HG03139 (cell line): ENCODE results near the gene CEBPZ.
"Not testable (repeated sequence)": the region's sequence is repeated elsewhere in the genome, so short reads cannot be mapped to it uniquely, and the experiment has no call there.

Experiments used
- ATAC-seq: cut with Tn5 transposase; IDR thresholded peaks from one replicate; pipeline ENCODE4 v1.9.1; 2021; ENCODE audit not compliant: unreplicated experiment

CEBPZ gene

GRCh38 chr2:37231241-37232130 is at the start of gene CEBPZ, which contains the start of gene NDUFAF7:
TSS of gene CEBPZ (minus strand) at chr2:37231596. CDS start at chr2:37231567, 29 bp downstream.
TSS of gene NDUFAF7 (plus strand) at chr2:37231658. CDS start at chr2:37231706, 48 bp downstream.
- ATAC-seq: peak; percentile 95

GRCh38 chr2:37276291-37276690 is 44.9 kb upstream of the CEBPZ start:
- no peak for ATAC-seq

GRCh38 chr2:37274359-37274965 is 43.1 kb upstream of the CEBPZ start:
- ATAC-seq: no peak

- no peak for ATAC-seq
Measured at GRCh38 chr2:37271376-37272067, 40.1 kb upstream of the CEBPZ start.

- no peak for ATAC-seq
Measured at GRCh38 chr2:37268111-37268510, 36.7 kb upstream of the CEBPZ start.

GRCh38 chr2:37267685-37268084 is 36.3 kb upstream of the CEBPZ start:
- no peak for ATAC-seq

- ATAC-seq: no peak
Measured at GRCh38 chr2:37263839-37264238, 32.4 kb upstream of the CEBPZ start.

- ATAC-seq: no peak
Measured at GRCh38 chr2:37262522-37262921, 31.1 kb upstream of the CEBPZ start.

- ATAC-seq: no peak
Measured at GRCh38 chr2:37250869-37251740, 19.7 kb upstream of the CEBPZ start.

GRCh38 chr2:37246205-37246604 is 14.8 kb upstream of the CEBPZ start:
- ATAC-seq: no peak

- ATAC-seq: no peak
Measured at GRCh38 chr2:37244755-37245154, 13.4 kb upstream of the CEBPZ start.

- ATAC-seq: no peak
Measured at GRCh38 chr2:37244017-37244416, 12.6 kb upstream of the CEBPZ start.

GRCh38 chr2:37243435-37243834 is 12.0 kb upstream of the CEBPZ start:
- no peak for ATAC-seq

GRCh38 chr2:37232131-37232933 is 936 bp upstream of the CEBPZ start:
- no peak for ATAC-seq

GRCh38 chr2:37230581-37230980 is 815 bp downstream of the CEBPZ start:
- no peak for ATAC-seq

- ATAC-seq: no peak
Measured at GRCh38 chr2:37228788-37229187, 2.6 kb downstream of the CEBPZ start.

- ATAC-seq: no peak
Measured at GRCh38 chr2:37226863-37227262, 4.5 kb downstream of the CEBPZ start.

GRCh38 chr2:37225129-37225528 is 6.3 kb downstream of the CEBPZ start:
- not testable (repeated sequence) for ATAC-seq

GRCh38 chr2:37224063-37224462 is 7.3 kb downstream of the CEBPZ start:
- ATAC-seq: no peak

- ATAC-seq: no peak
Measured at GRCh38 chr2:37223131-37223530, 8.3 kb downstream of the CEBPZ start.
